Naive thymus-derived CD4-positive, alpha-beta T cell (primary cell): Measurements from ENCODE around the gene ZNF205. TPM values are rescaled to one million over a fixed set of nuclear protein-coding genes. Genes with fewer than 3 reads are reported as not detected.

Experiments
- ATAC-seq: fragments of 150-1000 bp; cut with Tn5 transposase; 2 replicates; pipeline ENCODE4 v1.10.0; 2021; ENCODE audit warnings: mild to moderate bottlenecking, moderate library complexity
- CTCF ChIA-PET: fragments of 350-600 bp; sonication (Branson Sonifier 250); formaldehyde crosslinking; loops from one replicate; lab custom pipeline; 2021; ENCODE audit warnings: antibody characterized with exemption; lab: Charles Lee
- POLR2A ChIA-PET: fragments of 350-600 bp; sonication (Branson Sonifier 250); formaldehyde crosslinking; loops from one replicate; lab custom pipeline; 2021; ENCODE audit warnings: antibody characterized with exemption, inconsistent platforms; lab: Charles Lee
- DNase-seq, 9 donors: peaks; one replicate each; pipeline versions ENCODE4 v3.0.0 to v3.0.0-alpha.2; 2020 to 2022; ENCODE audit warnings: mixed read lengths in 1 of 9
- H3K27ac ChIP-seq: one replicate; pipeline ENCODE4 v1.7.0; 2013; ENCODE audit warnings: mild to moderate bottlenecking, low read depth, low read length, moderate library complexity
- H3K27me3 ChIP-seq, 2 donors: one replicate each; pipeline ENCODE4 v1.7.0; 2013; ENCODE audit warnings: low read length in 2 of 2, mild to moderate bottlenecking in 2 of 2, moderate library complexity in 2 of 2; ENCODE audit not compliant: control insufficient read depth in 2 of 2, insufficient read depth in 2 of 2
- H3K36me3 ChIP-seq, 3 experiments: 1 replicate in 2 of 3; 2 replicates in 1 of 3; pipeline ENCODE4 v1.7.0; 2013; ENCODE audit warnings: low read length in 3 of 3, mild to moderate bottlenecking in 3 of 3, moderate library complexity in 1 of 3; ENCODE audit not compliant: insufficient read depth in 3 of 3, control insufficient read depth in 2 of 3
- H3K4me1 ChIP-seq, 2 donors: one replicate each; pipeline ENCODE4 v1.7.0; 2013; ENCODE audit warnings: low read length in 2 of 2, mild to moderate bottlenecking in 2 of 2, moderate library complexity in 1 of 2; ENCODE audit not compliant: control insufficient read depth in 2 of 2, insufficient read depth in 2 of 2
- H3K4me3 ChIP-seq: 2 replicates; pipeline ENCODE4 v1.7.0; 2013; ENCODE audit warnings: mild to moderate bottlenecking, low read length
- H3K9me3 ChIP-seq, 3 experiments: 1 replicate in 2 of 3; 2 replicates in 1 of 3; pipeline ENCODE4 v1.7.0; 2013; ENCODE audit warnings: low read length in 3 of 3; ENCODE audit not compliant: control insufficient read depth in 2 of 3
- H3K27ac Mint-ChIP-seq, 9 donors: one replicate each; pipeline ENCODE4 v1.8.0; 2020 to 2022; ENCODE audit warnings: mixed read lengths in 9 of 9, mild to moderate bottlenecking in 8 of 9, moderate library complexity in 5 of 9, inconsistent platforms in 2 of 9
- H3K27me3 Mint-ChIP-seq, 5 donors: one replicate each; pipeline ENCODE4 v1.8.0; 2021 to 2022; ENCODE audit warnings: mixed read lengths in 5 of 5, mild to moderate bottlenecking in 1 of 5
- H3K36me3 Mint-ChIP-seq, 5 donors: one replicate each; pipeline ENCODE4 v1.8.0; 2020 to 2022; ENCODE audit warnings: mixed read lengths in 5 of 5, mild to moderate bottlenecking in 3 of 5, inconsistent platforms in 1 of 5
- H3K4me1 Mint-ChIP-seq, 7 donors: one replicate each; pipeline ENCODE4 v1.8.0; 2020 to 2022; ENCODE audit warnings: mixed read lengths in 7 of 7, mild to moderate bottlenecking in 3 of 7, inconsistent platforms in 1 of 7
- H3K4me3 Mint-ChIP-seq, 10 donors: one replicate each; pipeline ENCODE4 v1.8.0; 2020 to 2022; ENCODE audit warnings: mild to moderate bottlenecking in 10 of 10, mixed read lengths in 10 of 10, moderate library complexity in 6 of 10, inconsistent platforms in 2 of 10
- H3K9me3 Mint-ChIP-seq, 11 donors: one replicate each; pipeline ENCODE4 v1.8.0; 2020 to 2022; ENCODE audit warnings: mixed read lengths in 11 of 11, mild to moderate bottlenecking in 4 of 11, inconsistent platforms in 1 of 11, moderate library complexity in 1 of 11
- intact Hi-C, 2 donors: fragments of 100-400 bp; cut with micrococcal nuclease; formaldehyde crosslinking; loops; one replicate each; pipeline ENCODE4 v1.15.1; 2023
- polyA plus RNA-seq, 2 donors: library from polyadenylated mRNA; unstranded; fragments of 300-500 nt; fragmentation: Illumina TruSeq; gene quantifications; one replicate each; pipeline ENCODE4 v1.2.3, GENCODE V29; 2021
- total RNA-seq, 6 experiments: library from RNA in 5 of 6; stranded (reverse) in 5 of 6; gene quantifications; 1 replicate in 5 of 6; 2 replicates in 1 of 6; pipeline ENCODE4 v1.2.3 and lab custom pipeline; 2021 to 2026

Gene ZNF205
- total and polyA plus RNA-seq, 7 experiments from 2014 or later = 0.09 to 0.29 TPM; not detected in 5

- peak in 4 of 9 donors; percentile 30 to 47 (median 42) for DNase-seq
- ChIA-PET POLR2A (interaction anchor here (0.6 to 8.0 kb wide), 8 partner anchors 14 to 1349 kb away, joined by 3 to 91 read pairs (median 3); partner anchors contain the start of gene ZNF213), CTCF (interaction anchor here (0.9 to 1.1 kb wide), 3 partner anchors 17 to 219 kb away, joined by 3 to 4 read pairs (median 4); partner anchors contain the start of gene ZNF213)
- peaks cover 0 to 12% (median 0%) of the 10 kb centered on the region in 5 donors for H3K36me3 Mint-ChIP-seq
- peak overlapping the region; percentile 59 for H3K4me3 ChIP-seq
- peaks cover 0 to 11% (median 5%) of the 10 kb centered on the region in 3 experiments for H3K9me3 ChIP-seq
- H3K4me1 Mint-ChIP-seq = peaks cover 11 to 42% (median 22%) of the 10 kb centered on the region in 7 donors
- H3K27ac ChIP-seq = peak overlapping the region; percentile 24
- peaks cover 0 to 48% (median 12%) of the 10 kb centered on the region in 11 donors for H3K9me3 Mint-ChIP-seq
- no peaks in the 10 kb centered on the region for H3K27me3 ChIP-seq
- H3K36me3 ChIP-seq = no peaks in the 10 kb centered on the region
- H3K27me3 Mint-ChIP-seq = peaks cover 0 to 27% (median 0%) of the 10 kb centered on the region in 5 donors
- H3K4me3 Mint-ChIP-seq = peak overlapping the region; percentile 80 to 91 (median 87)
- intact Hi-C loops = loop anchor here (5.0 to 10.0 kb wide), 4 partner anchors 35 to 1653 kb away; partner anchors contain the start of genes NLRC3 (in 1 of the 2), OR1F1 (in 1 of the 2) and ROGDI (in 1 of the 2)
- H3K27ac Mint-ChIP-seq = peak overlapping the region; percentile 85 to 99 (median 95)
- peaks cover 0 to 5% of the 10 kb centered on the region in 2 donors for H3K4me1 ChIP-seq
- no peak for ATAC-seq
Observed at GRCh38 chr16:3152027-3152276, 39.6 kb downstream of the ZNF205 start.

- Mint-ChIP-seq H3K9me3 (peaks cover 2 to 53% (median 16%) of the 10 kb centered on the region in 11 donors), H3K27ac (peak overlapping the region; percentile 85 to 99 (median 95)), H3K36me3 (peaks cover 0 to 13% (median 0%) of the 10 kb centered on the region in 5 donors), H3K4me1 (peaks cover 15 to 46% (median 27%) of the 10 kb centered on the region in 7 donors), H3K4me3 (peak overlapping the region; percentile 80 to 91 (median 87)), H3K27me3 (peaks cover 0 to 32% (median 0%) of the 10 kb centered on the region in 5 donors)
- no peaks in the 10 kb centered on the region for H3K27me3 ChIP-seq
- no peaks in the 10 kb centered on the region for H3K36me3 ChIP-seq
- ATAC-seq (peak; percentile 32), DNase-seq (peak; percentile 54 to 92 (median 73))
- peaks cover 0 to 11% (median 5%) of the 10 kb centered on the region in 3 experiments for H3K9me3 ChIP-seq
- peak overlapping the region; percentile 59 for H3K4me3 ChIP-seq
- CTCF ChIA-PET = interaction anchor here (0.6 to 1.1 kb wide), 3 partner anchors 18 to 91 kb away, joined by 3 to 4 read pairs (median 3); partner anchors contain the start of gene ZNF213
- peak overlapping the region; percentile 24 for H3K27ac ChIP-seq
- POLR2A ChIA-PET = interaction anchor here (0.6 to 8.0 kb wide), 9 partner anchors 13 to 1349 kb away, joined by 3 to 91 read pairs (median 3); partner anchors contain the start of gene ZNF213
- intact Hi-C loops = loop anchor here (5.0 to 10.0 kb wide), 4 partner anchors 35 to 1652 kb away; partner anchors contain the start of genes NLRC3 (in 1 of the 2), OR1F1 (in 1 of the 2) and ROGDI (in 1 of the 2)
- peaks cover under 1 to 9% of the 10 kb centered on the region in 2 donors for H3K4me1 ChIP-seq
Observed at GRCh38 chr16:3152277-3152990, 40.0 kb downstream of the ZNF205 start.

GRCh38 chr16:3152991-3153368 lies 40.6 kb downstream of the ZNF205 start:
- H3K27ac ChIP-seq = peak overlapping the region; percentile 24
- H3K9me3 ChIP-seq = peaks cover 0 to 11% (median 5%) of the 10 kb centered on the region in 3 experiments
- peak overlapping the region; percentile 59 for H3K4me3 ChIP-seq
- H3K36me3 ChIP-seq = peaks cover 0 to under 1% (median 0%) of the 10 kb centered on the region in 3 experiments
- CTCF ChIA-PET = interaction anchor here (1.0 kb wide), 1 partner anchor 24 kb away, joined by 4 read pairs; no protein-coding TSS in a partner anchor
- peaks cover 5 to 9% of the 10 kb centered on the region in 2 donors for H3K4me1 ChIP-seq
- DNase-seq = no peak
- Mint-ChIP-seq H3K27me3 (peaks cover 0 to 37% (median 0%) of the 10 kb centered on the region in 5 donors), H3K4me1 (peaks cover 21 to 51% (median 32%) of the 10 kb centered on the region in 7 donors), H3K9me3 (peaks cover 2 to 58% (median 18%) of the 10 kb centered on the region in 11 donors), H3K36me3 (peaks cover 0 to 18% (median 0%) of the 10 kb centered on the region in 5 donors), H3K4me3 (peak overlapping the region; percentile 80 to 91 (median 87)), H3K27ac (peak overlapping the region; percentile 85 to 99 (median 95))
- POLR2A ChIA-PET = interaction anchor here (0.6 to 8.0 kb wide), 5 partner anchors 14 to 114 kb away, joined by 3 to 91 read pairs (median 5); partner anchors contain the start of gene ZNF213
- ATAC-seq = no peak
- no peaks in the 10 kb centered on the region for H3K27me3 ChIP-seq
- intact Hi-C loops = loop anchor here (5.0 to 10.0 kb wide), 4 partner anchors 34 to 1652 kb away; partner anchors contain the start of genes NLRC3 (in 1 of the 2), OR1F1 (in 1 of the 2) and ROGDI (in 1 of the 2)

- intact Hi-C loops = loop anchor here (5.0 to 10.0 kb wide), 3 partner anchors 302 to 1650 kb away; partner anchors contain the start of genes NLRC3 (in 1 of the 2) and ROGDI (in 1 of the 2)
- Histone ChIP-seq H3K27ac (no peak overlapping the region), H3K4me1 (peaks cover 5 to 9% of the 10 kb centered on the region in 2 donors), H3K4me3 (no peak overlapping the region), H3K9me3 (peaks cover 0 to 11% (median 5%) of the 10 kb centered on the region in 3 experiments), H3K27me3 (no peaks in the 10 kb centered on the region), H3K36me3 (peaks cover 0 to 3% (median 0%) of the 10 kb centered on the region in 3 experiments)
- Mint-ChIP-seq H3K4me1 (peaks cover 21 to 50% (median 43%) of the 10 kb centered on the region in 7 donors), H3K27me3 (peaks cover 0 to 44% (median 0%) of the 10 kb centered on the region in 5 donors), H3K4me3 (peak overlapping the region in 2 of 10 donors; percentile 6 to 24), H3K9me3 (peaks cover 2 to 66% (median 18%) of the 10 kb centered on the region in 11 donors), H3K27ac (peak overlapping the region in 1 of 9 donors; percentile 40), H3K36me3 (peaks cover 0 to 23% (median 0%) of the 10 kb centered on the region in 5 donors)
- ChIA-PET POLR2A (interaction anchor here (0.8 to 0.9 kb wide), 2 partner anchors 10 to 290 kb away, joined by 3 read pairs; no protein-coding TSS in a partner anchor), CTCF (no interaction called here)
- ATAC-seq (no peak), DNase-seq (peak in 1 of 9 donors; percentile 24)
Observed at GRCh38 chr16:3155181-3155580, 42.8 kb downstream of the ZNF205 start.

- DNase-seq (no peak), ATAC-seq (no peak)
- Mint-ChIP-seq H3K4me1 (peaks cover 21 to 45% (median 38%) of the 10 kb centered on the region in 7 donors), H3K9me3 (peaks cover 2 to 66% (median 18%) of the 10 kb centered on the region in 11 donors), H3K4me3 (peak overlapping the region in 4 of 10 donors; percentile 17 to 63 (median 32)), H3K36me3 (peaks cover 0 to 23% (median 0%) of the 10 kb centered on the region in 5 donors), H3K27ac (peak overlapping the region in 1 of 9 donors; percentile 17), H3K27me3 (peaks cover 0 to 38% (median 0%) of the 10 kb centered on the region in 5 donors)
- no peak overlapping the region for H3K4me3 ChIP-seq
- peaks cover 5 to 9% of the 10 kb centered on the region in 2 donors for H3K4me1 ChIP-seq
- ChIA-PET POLR2A (interaction anchor here (0.6 to 8.5 kb wide), 3 partner anchors 23 to 289 kb away, joined by 3 to 95 read pairs (median 3); partner anchors contain the start of gene ZNF213), CTCF (interaction anchor here (1.0 to 1.1 kb wide), 2 partner anchors 22 to 171 kb away, joined by 3 read pairs; no protein-coding TSS in a partner anchor)
- no peak overlapping the region for H3K27ac ChIP-seq
- intact Hi-C loops = loop anchor here (5.0 to 10.0 kb wide), 3 partner anchors 301 to 1649 kb away; partner anchors contain the start of genes NLRC3 (in 1 of the 2) and ROGDI (in 1 of the 2)
- no peaks in the 10 kb centered on the region for H3K27me3 ChIP-seq
- peaks cover 0 to 11% (median 5%) of the 10 kb centered on the region in 3 experiments for H3K9me3 ChIP-seq
- peaks cover 0 to 3% (median 0%) of the 10 kb centered on the region in 3 experiments for H3K36me3 ChIP-seq
Observed at GRCh38 chr16:3155972-3156371, 43.6 kb downstream of the ZNF205 start.
